Measurements from ENCODE around the gene BRAT1. TPM values are rescaled to one million over a fixed set of nuclear protein-coding genes. Genes with fewer than 3 reads are reported as not detected.

Gene BRAT1
- polyA plus RNA-seq, 2 donors: 15.6 to 19.5 TPM

GRCh38 chr7:2507208-2507916, 48.0 kb downstream of the BRAT1 start:
- H3K9me3 ChIP-seq (ENCODE audit: control insufficient read depth in 2 of 2, insufficient read depth in 1 of 2, low read depth in 1 of 2, low read length in 1 of 2): no peaks in the 10 kb centered on the region
- no peaks in the 10 kb centered on the region for H3K27me3 ChIP-seq (ENCODE audit: control insufficient read depth in 1 of 2, insufficient read depth in 2 of 2, low read length in 2 of 2)
- H3K4me3 ChIP-seq (ENCODE audit: low read depth in 1 of 2, low read length in 2 of 2): no peak overlapping the region
- H3K36me3 ChIP-seq (ENCODE audit: control insufficient read depth in 2 of 2, insufficient read depth in 2 of 2, low read length in 1 of 2): no peaks in the 10 kb centered on the region
- H3K27ac ChIP-seq (ENCODE audit: low read depth in 2 of 2, low read length in 1 of 2): no peak overlapping the region
- H3K4me1 ChIP-seq (ENCODE audit: control insufficient read depth in 2 of 2, insufficient read depth in 2 of 2, low read length in 1 of 2): peaks cover 7 to 16% of the 10 kb centered on the region in 2 donors
- 89 to 90% methylated on average over 26 of the region's 26 CpGs for WGBS, 2 donors

DNA sequence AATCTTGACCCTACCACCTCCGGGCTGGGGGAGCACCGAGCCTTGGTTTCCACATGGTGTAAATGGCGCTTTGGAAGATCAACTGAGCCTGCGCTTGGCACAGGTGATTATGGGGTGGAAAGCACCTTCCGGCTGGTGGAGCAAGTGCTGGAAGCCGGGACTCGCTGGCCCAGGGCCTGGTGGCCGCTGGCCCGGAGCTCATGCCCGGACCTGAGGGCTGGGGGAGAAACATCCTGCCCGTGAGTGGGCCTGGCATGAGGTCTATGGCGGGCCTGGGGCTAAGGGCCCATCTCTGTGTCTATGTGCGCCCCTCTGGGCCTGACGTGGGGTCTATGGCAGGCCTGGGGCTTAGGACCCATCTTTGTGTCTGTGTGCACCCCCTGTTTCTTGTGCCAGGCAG, 49.9 kb downstream of the BRAT1 start:
- Histone ChIP-seq H3K27ac (ENCODE audit: low read depth in 2 of 2, low read length in 1 of 2) (no peak overlapping the region), H3K27me3 (ENCODE audit: control insufficient read depth in 1 of 2, insufficient read depth in 2 of 2, low read length in 2 of 2) (no peaks in the 10 kb centered on the region), H3K4me1 (ENCODE audit: control insufficient read depth in 2 of 2, insufficient read depth in 2 of 2, low read length in 1 of 2) (peaks cover 7 to 13% of the 10 kb centered on the region in 2 donors), H3K36me3 (ENCODE audit: control insufficient read depth in 2 of 2, insufficient read depth in 2 of 2, low read length in 1 of 2) (no peaks in the 10 kb centered on the region), H3K9me3 (ENCODE audit: control insufficient read depth in 2 of 2, insufficient read depth in 1 of 2, low read depth in 1 of 2, low read length in 1 of 2) (no peaks in the 10 kb centered on the region), H3K4me3 (ENCODE audit: low read depth in 1 of 2, low read length in 2 of 2) (no peak overlapping the region)
- WGBS, 2 donors: 59 to 75% methylated on average over 14 of the region's 14 CpGs

DNA sequence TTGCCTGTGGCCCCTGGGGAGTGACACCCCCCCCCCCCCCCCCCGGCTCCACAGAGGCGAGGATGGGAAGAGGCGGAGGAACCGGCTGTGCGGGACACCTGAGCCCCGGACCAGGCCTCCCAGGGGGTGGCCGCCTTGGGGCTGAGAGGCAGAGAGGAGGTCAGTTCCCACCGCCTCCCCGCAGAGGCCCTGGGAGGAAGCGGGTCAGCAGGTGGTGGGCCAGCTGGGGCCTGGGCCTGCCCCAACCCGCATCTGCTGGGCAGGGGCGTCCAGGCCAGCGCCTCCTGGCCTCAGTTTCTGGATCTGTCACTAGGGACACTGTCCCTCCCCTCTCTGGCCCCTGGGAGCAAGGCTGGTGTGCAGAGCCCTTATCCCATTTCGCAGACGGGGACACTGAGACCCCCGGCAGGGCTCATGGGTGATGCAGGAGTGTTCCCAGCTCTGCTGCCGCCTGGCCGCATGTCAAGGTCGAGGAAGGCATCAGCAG, 50.4 kb downstream of the BRAT1 start:
- H3K4me3 ChIP-seq (ENCODE audit: low read depth in 1 of 2, low read length in 2 of 2): no peak overlapping the region
- H3K36me3 ChIP-seq (ENCODE audit: control insufficient read depth in 2 of 2, insufficient read depth in 2 of 2, low read length in 1 of 2): no peaks in the 10 kb centered on the region
- 71 to 83% methylated on average over 18 to 19 of the region's 19 CpGs for WGBS, 2 donors
- no peaks in the 10 kb centered on the region for H3K27me3 ChIP-seq (ENCODE audit: control insufficient read depth in 1 of 2, insufficient read depth in 2 of 2, low read length in 2 of 2)
- peaks cover 4 to 13% of the 10 kb centered on the region in 2 donors for H3K4me1 ChIP-seq (ENCODE audit: control insufficient read depth in 2 of 2, insufficient read depth in 2 of 2, low read length in 1 of 2)
- no peak overlapping the region for H3K27ac ChIP-seq (ENCODE audit: low read depth in 2 of 2, low read length in 1 of 2)
- H3K9me3 ChIP-seq (ENCODE audit: control insufficient read depth in 2 of 2, insufficient read depth in 1 of 2, low read depth in 1 of 2, low read length in 1 of 2): no peaks in the 10 kb centered on the region

DNA sequence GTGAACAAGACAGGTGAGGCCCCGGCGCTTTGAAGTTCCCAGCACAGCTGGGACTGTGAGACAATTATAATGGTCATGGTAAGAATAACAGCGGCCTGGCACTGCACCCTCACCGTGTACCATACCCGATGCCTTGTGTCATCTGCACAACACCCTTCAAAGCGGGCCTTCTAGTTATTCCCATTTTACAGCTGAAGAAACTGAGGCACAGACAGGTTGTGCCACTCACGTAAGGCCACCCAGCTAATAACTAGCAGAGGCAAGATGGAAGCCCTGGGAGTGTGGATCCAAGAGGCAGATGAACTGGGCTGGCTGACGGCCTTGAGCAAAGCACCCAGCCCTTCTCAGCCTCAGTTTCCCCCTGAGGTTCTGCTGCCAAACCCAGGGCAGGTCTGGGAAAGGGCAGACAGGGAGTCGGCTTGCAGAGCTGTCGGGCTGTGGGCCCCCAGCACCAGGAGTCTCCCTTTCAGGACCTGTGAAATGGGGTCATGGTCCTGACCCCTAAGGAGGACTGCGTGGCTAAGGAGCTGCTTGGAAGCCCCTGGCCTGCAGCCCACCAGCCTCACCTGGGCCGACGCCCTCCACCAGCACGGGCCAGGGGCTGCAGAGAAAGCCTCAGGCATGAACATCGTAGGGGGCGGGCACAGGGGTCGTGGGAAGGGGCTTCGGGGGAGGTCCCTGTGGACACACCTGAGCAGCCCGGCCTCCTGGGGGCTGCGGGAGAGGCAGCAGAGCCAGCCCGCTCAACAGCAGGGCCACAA, 51.0 kb downstream of the BRAT1 start:
- no peaks in the 10 kb centered on the region for H3K36me3 ChIP-seq (ENCODE audit: control insufficient read depth in 2 of 2, insufficient read depth in 2 of 2, low read length in 1 of 2)
- H3K9me3 ChIP-seq (ENCODE audit: control insufficient read depth in 2 of 2, insufficient read depth in 1 of 2, low read depth in 1 of 2, low read length in 1 of 2): no peaks in the 10 kb centered on the region
- 73 to 76% methylated on average over 21 of the region's 21 CpGs for WGBS, 2 donors
- H3K4me3 ChIP-seq (ENCODE audit: low read depth in 1 of 2, low read length in 2 of 2): no peak overlapping the region
- H3K27me3 ChIP-seq (ENCODE audit: control insufficient read depth in 1 of 2, insufficient read depth in 2 of 2, low read length in 2 of 2): no peaks in the 10 kb centered on the region
- H3K4me1 ChIP-seq (ENCODE audit: control insufficient read depth in 2 of 2, insufficient read depth in 2 of 2, low read length in 1 of 2): peaks cover 4 to 13% of the 10 kb centered on the region in 2 donors
- H3K27ac ChIP-seq (ENCODE audit: low read depth in 2 of 2, low read length in 1 of 2): no peak overlapping the region

GRCh38 chr7:2503056-2503941, 52.0 kb downstream of the BRAT1 start:
- WGBS, 2 donors: 59 to 70% methylated on average over 18 to 25 of the region's 25 CpGs
- Histone ChIP-seq H3K27ac (ENCODE audit: low read depth in 2 of 2, low read length in 1 of 2) (no peak overlapping the region), H3K27me3 (ENCODE audit: control insufficient read depth in 1 of 2, insufficient read depth in 2 of 2, low read length in 2 of 2) (no peaks in the 10 kb centered on the region), H3K4me1 (ENCODE audit: control insufficient read depth in 2 of 2, insufficient read depth in 2 of 2, low read length in 1 of 2) (peaks cover 0 to 7% of the 10 kb centered on the region in 2 donors), H3K9me3 (ENCODE audit: control insufficient read depth in 2 of 2, insufficient read depth in 1 of 2, low read depth in 1 of 2, low read length in 1 of 2) (no peaks in the 10 kb centered on the region), H3K36me3 (ENCODE audit: control insufficient read depth in 2 of 2, insufficient read depth in 2 of 2, low read length in 1 of 2) (no peaks in the 10 kb centered on the region), H3K4me3 (ENCODE audit: low read depth in 1 of 2, low read length in 2 of 2) (no peak overlapping the region)

GRCh38 chr7:2502647-2502966, 52.7 kb downstream of the BRAT1 start:
- Histone ChIP-seq H3K4me3 (ENCODE audit: low read depth in 1 of 2, low read length in 2 of 2) (no peak overlapping the region), H3K9me3 (ENCODE audit: control insufficient read depth in 2 of 2, insufficient read depth in 1 of 2, low read depth in 1 of 2, low read length in 1 of 2) (no peaks in the 10 kb centered on the region), H3K4me1 (ENCODE audit: control insufficient read depth in 2 of 2, insufficient read depth in 2 of 2, low read length in 1 of 2) (peaks cover 0 to 5% of the 10 kb centered on the region in 2 donors), H3K27ac (ENCODE audit: low read depth in 2 of 2, low read length in 1 of 2) (no peak overlapping the region), H3K27me3 (ENCODE audit: control insufficient read depth in 1 of 2, insufficient read depth in 2 of 2, low read length in 2 of 2) (no peaks in the 10 kb centered on the region), H3K36me3 (ENCODE audit: control insufficient read depth in 2 of 2, insufficient read depth in 2 of 2, low read length in 1 of 2) (no peaks in the 10 kb centered on the region)
- 75 to 76% methylated on average over 13 of the region's 13 CpGs for WGBS, 2 donors

DNA sequence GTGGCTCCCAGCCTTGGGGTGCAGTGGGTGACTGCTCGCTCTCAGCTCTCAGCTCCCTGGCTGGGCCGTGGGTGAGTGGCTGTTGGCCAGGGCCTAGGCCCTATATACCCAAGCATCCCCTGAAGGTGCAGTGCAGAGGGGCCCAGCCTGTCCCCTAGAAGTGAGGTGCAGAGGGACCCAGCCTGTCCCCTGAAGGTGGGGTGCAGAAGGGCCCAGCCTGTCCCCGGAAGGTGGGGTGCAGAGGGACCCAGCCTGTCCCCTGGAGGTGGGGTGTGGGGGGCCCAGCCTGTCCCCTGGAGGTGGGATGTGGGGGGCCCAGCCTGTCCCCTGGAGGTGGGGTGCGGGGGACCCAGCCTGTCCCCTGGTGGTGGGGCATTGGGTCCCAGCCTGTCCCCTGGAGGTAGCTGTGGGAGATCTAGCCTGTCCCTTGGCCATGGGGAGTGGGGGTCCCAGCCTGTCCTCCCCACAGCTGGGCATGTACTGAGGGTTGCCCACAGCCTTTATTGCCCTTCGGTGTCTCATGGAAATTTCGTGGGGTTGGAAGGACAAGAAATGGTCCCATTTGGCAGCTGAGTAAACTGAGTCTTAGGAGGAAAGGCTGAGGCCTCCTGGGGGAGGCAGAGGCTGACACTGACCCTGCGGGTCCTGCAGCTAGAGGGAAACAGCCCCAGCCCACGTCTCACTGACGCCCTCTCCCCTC, 53.2 kb downstream of the BRAT1 start:
- H3K9me3 ChIP-seq (ENCODE audit: control insufficient read depth in 2 of 2, insufficient read depth in 1 of 2, low read depth in 1 of 2, low read length in 1 of 2): no peaks in the 10 kb centered on the region
- 89 to 90% methylated on average over 9 of the region's 9 CpGs for WGBS, 2 donors
- no peaks in the 10 kb centered on the region for H3K36me3 ChIP-seq (ENCODE audit: control insufficient read depth in 2 of 2, insufficient read depth in 2 of 2, low read length in 1 of 2)
- no peaks in the 10 kb centered on the region for H3K27me3 ChIP-seq (ENCODE audit: control insufficient read depth in 1 of 2, insufficient read depth in 2 of 2, low read length in 2 of 2)
- H3K27ac ChIP-seq (ENCODE audit: low read depth in 2 of 2, low read length in 1 of 2): no peak overlapping the region
- H3K4me3 ChIP-seq (ENCODE audit: low read depth in 1 of 2, low read length in 2 of 2): no peak overlapping the region
- peaks cover 0 to 5% of the 10 kb centered on the region in 2 donors for H3K4me1 ChIP-seq (ENCODE audit: control insufficient read depth in 2 of 2, insufficient read depth in 2 of 2, low read length in 1 of 2)

GRCh38 chr7:2500701-2501100, 54.6 kb downstream of the BRAT1 start:
- no peak overlapping the region for H3K4me3 ChIP-seq (ENCODE audit: low read depth in 1 of 2, low read length in 2 of 2)
- H3K36me3 ChIP-seq (ENCODE audit: control insufficient read depth in 2 of 2, insufficient read depth in 2 of 2, low read length in 1 of 2): no peaks in the 10 kb centered on the region
- 88 to 91% methylated on average over 12 of the region's 12 CpGs for WGBS, 2 donors
- no peaks in the 10 kb centered on the region for H3K27me3 ChIP-seq (ENCODE audit: control insufficient read depth in 1 of 2, insufficient read depth in 2 of 2, low read length in 2 of 2)
- no peak overlapping the region for H3K27ac ChIP-seq (ENCODE audit: low read depth in 2 of 2, low read length in 1 of 2)
- peaks cover 0 to 2% of the 10 kb centered on the region in 2 donors for H3K9me3 ChIP-seq (ENCODE audit: control insufficient read depth in 2 of 2, insufficient read depth in 1 of 2, low read depth in 1 of 2, low read length in 1 of 2)
- peaks cover 0 to 5% of the 10 kb centered on the region in 2 donors for H3K4me1 ChIP-seq (ENCODE audit: control insufficient read depth in 2 of 2, insufficient read depth in 2 of 2, low read length in 1 of 2)

All from esophagus (tissue), 2 donors.